ENCODE data around the gene LCLAT1.

- TF ChIP-seq EZH2 (IDR thresholded peaks at IDR 0.05), result no peak
- TF ChIP-seq POLR2AphosphoS5 (IDR thresholded peaks at IDR 0.05; ENCODE audit: borderline replicate concordance, low read depth, low read length), result no peak
- no peak for TF ChIP-seq FOXP2 (optimal IDR thresholded peaks at IDR 0.05; ENCODE audit: control extremely low read depth, extremely low read length, insufficient read depth)
Measured at GRCh38 chr2:30509716-30510115, 62.7 kb downstream of the LCLAT1 start.

Data from SK-N-MC (cell line).